Measurements from ENCODE around the gene C14orf132. TPM values are rescaled to one million over a fixed set of nuclear protein-coding genes. Genes with fewer than 3 reads are reported as not detected.

The C14orf132 gene
- total and polyA plus RNA-seq, 9 of the 15 experiments (the other 6 are each of a cell fraction or from before 2014, with no cell fraction given): not detected

DNA sequence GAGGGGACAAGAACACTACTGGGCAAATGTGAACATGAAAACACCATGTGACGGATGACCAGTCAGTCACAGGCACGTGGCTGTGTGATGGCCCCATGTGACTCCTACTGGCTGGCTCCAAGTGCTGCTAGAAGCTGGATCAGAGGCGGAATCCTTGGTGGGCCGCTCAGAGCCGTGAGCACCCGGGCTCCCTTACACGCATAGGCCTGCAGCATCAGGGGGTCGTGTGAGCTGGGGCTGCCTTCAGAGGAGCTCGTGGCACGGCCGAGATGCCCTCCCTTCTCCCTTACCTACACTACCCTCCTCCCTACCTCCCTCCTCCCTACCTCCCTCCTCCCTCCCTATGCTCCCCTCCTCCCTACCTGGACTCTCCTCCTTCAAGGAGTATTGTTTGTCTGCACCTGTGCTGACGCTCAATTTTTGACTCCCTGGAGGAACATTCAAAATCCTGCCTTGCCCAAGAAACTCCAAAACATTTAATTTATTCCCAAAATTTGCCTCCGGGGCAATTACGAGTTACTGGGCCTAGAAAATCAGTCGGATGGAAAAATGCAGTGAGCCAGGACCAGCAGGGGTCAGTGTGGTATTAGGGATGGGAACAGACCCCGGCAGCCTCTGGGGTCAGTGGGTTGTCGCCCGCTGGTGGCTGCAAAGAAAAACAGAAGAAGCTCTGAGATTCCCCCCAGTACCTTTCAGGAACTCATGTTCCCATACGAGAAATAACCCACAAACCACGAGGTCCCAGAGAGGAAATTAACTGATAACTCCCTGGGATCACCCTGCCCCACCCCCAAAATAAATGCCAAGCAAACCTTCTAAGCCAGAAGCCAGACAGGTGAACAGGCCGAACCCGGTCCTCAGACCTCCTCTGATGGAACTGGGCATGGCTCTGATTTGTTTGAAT, 61.3 kb downstream of the C14orf132 start (continued):
- TF ChIP-seq CTCF (IDR thresholded peaks at IDR 0.05 in 2 of 3, conservative IDR thresholded peaks at IDR 0.05 in 1 of 3; ENCODE audit: insufficient read depth in 2 of 3, low read depth in 1 of 3, low read length in 3 of 3): peak; percentile 89 to 99 (median 99)
- no peak for TF ChIP-seq SMAD3 (CRISPR knock-in tag; conservative IDR thresholded peaks at IDR 0.05)
- TF ChIP-seq, protein P1, sequence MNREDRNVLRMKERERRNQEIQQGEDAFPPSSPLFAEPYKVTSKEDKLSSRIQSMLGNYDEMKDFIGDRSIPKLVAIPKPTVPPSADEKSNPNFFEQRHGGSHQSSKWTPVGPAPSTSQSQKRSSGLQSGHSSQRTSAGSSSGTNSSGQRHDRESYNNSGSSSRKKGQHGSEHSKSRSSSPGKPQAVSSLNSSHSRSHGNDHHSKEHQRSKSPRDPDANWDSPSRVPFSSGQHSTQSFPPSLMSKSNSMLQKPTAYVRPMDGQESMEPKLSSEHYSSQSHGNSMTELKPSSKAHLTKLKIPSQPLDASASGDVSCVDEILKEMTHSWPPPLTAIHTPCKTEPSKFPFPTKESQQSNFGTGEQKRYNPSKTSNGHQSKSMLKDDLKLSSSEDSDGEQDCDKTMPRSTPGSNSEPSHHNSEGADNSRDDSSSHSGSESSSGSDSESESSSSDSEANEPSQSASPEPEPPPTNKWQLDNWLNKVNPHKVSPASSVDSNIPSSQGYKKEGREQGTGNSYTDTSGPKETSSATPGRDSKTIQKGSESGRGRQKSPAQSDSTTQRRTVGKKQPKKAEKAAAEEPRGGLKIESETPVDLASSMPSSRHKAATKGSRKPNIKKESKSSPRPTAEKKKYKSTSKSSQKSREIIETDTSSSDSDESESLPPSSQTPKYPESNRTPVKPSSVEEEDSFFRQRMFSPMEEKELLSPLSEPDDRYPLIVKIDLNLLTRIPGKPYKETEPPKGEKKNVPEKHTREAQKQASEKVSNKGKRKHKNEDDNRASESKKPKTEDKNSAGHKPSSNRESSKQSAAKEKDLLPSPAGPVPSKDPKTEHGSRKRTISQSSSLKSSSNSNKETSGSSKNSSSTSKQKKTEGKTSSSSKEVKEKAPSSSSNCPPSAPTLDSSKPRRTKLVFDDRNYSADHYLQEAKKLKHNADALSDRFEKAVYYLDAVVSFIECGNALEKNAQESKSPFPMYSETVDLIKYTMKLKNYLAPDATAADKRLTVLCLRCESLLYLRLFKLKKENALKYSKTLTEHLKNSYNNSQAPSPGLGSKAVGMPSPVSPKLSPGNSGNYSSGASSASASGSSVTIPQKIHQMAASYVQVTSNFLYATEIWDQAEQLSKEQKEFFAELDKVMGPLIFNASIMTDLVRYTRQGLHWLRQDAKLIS (CRISPR knock-in tag; IDR thresholded peaks at IDR 0.05): no peak
- TF ChIP-seq, protein P2, sequence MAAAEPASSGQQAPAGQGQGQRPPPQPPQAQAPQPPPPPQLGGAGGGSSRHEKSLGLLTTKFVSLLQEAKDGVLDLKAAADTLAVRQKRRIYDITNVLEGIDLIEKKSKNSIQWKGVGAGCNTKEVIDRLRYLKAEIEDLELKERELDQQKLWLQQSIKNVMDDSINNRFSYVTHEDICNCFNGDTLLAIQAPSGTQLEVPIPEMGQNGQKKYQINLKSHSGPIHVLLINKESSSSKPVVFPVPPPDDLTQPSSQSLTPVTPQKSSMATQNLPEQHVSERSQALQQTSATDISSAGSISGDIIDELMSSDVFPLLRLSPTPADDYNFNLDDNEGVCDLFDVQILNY (CRISPR knock-in tag; IDR thresholded peaks at IDR 0.05): no peak
- TF ChIP-seq RAD21 (CRISPR knock-in tag; conservative IDR thresholded peaks at IDR 0.05 in 1 of 2, IDR thresholded peaks at IDR 0.05 in 1 of 2): peak; percentile 87 to 89
- TF ChIP-seq, protein P3, sequence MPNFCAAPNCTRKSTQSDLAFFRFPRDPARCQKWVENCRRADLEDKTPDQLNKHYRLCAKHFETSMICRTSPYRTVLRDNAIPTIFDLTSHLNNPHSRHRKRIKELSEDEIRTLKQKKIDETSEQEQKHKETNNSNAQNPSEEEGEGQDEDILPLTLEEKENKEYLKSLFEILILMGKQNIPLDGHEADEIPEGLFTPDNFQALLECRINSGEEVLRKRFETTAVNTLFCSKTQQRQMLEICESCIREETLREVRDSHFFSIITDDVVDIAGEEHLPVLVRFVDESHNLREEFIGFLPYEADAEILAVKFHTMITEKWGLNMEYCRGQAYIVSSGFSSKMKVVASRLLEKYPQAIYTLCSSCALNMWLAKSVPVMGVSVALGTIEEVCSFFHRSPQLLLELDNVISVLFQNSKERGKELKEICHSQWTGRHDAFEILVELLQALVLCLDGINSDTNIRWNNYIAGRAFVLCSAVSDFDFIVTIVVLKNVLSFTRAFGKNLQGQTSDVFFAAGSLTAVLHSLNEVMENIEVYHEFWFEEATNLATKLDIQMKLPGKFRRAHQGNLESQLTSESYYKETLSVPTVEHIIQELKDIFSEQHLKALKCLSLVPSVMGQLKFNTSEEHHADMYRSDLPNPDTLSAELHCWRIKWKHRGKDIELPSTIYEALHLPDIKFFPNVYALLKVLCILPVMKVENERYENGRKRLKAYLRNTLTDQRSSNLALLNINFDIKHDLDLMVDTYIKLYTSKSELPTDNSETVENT (CRISPR knock-in tag; IDR thresholded peaks at IDR 0.05): no peak
- TF ChIP-seq UBTF (IDR thresholded peaks at IDR 0.05; ENCODE audit: borderline replicate concordance in 1 of 2, low read depth in 2 of 2, low read length in 2 of 2): no peak
- no peak for TF ChIP-seq NFE2L1 (tag; IDR thresholded peaks at IDR 0.05; ENCODE audit: borderline replicate concordance, low read depth)
- no peak for TF ChIP-seq RFX7 (CRISPR knock-in tag; IDR thresholded peaks at IDR 0.05)
- no peak for TF ChIP-seq ZNF445 (CRISPR knock-in tag; IDR thresholded peaks at IDR 0.05; ENCODE audit: low read depth)
- no peak for TF ChIP-seq POLR2H (tag; IDR thresholded peaks at IDR 0.05; ENCODE audit: low read depth)
- no peak for TF ChIP-seq NR2C1 (IDR thresholded peaks at IDR 0.05)
- no peak for TF ChIP-seq NR2C1 (tag; IDR thresholded peaks at IDR 0.05)
- no peak for TF ChIP-seq HDAC8 (tag; IDR thresholded peaks at IDR 0.05)
